Tracheal epithelial cell (primary cell): ENCODE measurements around the gene PSMB8. TPM values are rescaled to one million over a fixed set of nuclear protein-coding genes. Genes with fewer than 3 reads are reported as not detected.

Source experiments
- total RNA-seq: library from RNA; depleted of rRNA; stranded (reverse); fragments of >200 nt; gene quantifications from 2 replicates; pipeline ENCODE4 v1.2.1, GENCODE V29; 2014

PSMB8 gene
- total RNA-seq: 16.0 and 48.4 TPM in 2 replicates

DNA sequence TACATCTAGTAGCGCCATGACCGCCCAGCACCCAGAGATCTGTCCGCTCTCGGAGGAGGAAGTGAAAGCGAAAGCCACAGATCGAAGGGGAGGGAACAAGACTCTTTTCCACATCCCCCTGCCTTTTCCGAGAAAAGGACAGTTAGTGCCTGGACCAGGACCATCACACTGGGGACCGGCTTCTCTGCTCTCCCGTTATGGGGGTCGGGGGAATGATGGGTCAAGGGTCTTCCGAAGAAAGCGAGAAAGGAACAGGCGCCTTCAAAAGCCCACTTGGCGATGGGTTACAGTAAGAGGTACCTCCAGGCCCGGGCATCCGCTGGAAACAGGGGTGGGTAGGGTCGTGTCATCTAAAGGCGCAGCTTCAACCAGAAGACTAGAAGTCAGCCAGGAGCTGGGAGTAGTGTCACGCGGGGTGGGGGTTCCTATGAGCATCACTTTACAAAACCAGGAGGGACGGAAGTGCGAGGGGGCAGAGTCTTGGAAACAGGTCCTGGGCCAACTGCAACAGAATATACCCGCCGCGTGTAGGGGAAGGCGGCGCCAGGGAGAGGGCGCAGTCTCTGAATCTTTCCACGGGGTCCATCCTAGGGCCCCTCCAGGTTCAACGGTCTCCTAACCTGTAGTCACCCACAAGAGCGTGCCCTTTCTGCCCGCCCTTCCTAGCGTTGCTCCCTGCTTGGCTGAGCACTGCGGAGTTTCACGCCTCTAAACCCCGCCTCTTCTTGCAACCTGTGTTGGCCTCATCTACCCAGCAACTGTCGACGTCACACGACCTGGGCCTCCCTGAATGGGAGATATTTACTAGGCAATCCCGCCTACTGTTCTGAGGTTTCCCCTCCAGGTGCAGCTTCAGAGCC, at the start of gene PSMB8:
TSS of gene PSMB8 (minus strand) at position 69 of the 860 bp plus-strand sequence. CDS start at position 18, 51 bp downstream.

GRCh38 chr6:32853541-32854375, 9.9 kb upstream of the PSMB8 start, which contains the start of the genes PSMB9 and TAP1:
TSS of gene PSMB9 (plus strand) at chr6:32854192. CDS start at chr6:32854230, 38 bp downstream.
TSS of gene TAP1 (minus strand) at chr6:32853704. CDS start at chr6:32853636, 68 bp downstream.

DNA sequence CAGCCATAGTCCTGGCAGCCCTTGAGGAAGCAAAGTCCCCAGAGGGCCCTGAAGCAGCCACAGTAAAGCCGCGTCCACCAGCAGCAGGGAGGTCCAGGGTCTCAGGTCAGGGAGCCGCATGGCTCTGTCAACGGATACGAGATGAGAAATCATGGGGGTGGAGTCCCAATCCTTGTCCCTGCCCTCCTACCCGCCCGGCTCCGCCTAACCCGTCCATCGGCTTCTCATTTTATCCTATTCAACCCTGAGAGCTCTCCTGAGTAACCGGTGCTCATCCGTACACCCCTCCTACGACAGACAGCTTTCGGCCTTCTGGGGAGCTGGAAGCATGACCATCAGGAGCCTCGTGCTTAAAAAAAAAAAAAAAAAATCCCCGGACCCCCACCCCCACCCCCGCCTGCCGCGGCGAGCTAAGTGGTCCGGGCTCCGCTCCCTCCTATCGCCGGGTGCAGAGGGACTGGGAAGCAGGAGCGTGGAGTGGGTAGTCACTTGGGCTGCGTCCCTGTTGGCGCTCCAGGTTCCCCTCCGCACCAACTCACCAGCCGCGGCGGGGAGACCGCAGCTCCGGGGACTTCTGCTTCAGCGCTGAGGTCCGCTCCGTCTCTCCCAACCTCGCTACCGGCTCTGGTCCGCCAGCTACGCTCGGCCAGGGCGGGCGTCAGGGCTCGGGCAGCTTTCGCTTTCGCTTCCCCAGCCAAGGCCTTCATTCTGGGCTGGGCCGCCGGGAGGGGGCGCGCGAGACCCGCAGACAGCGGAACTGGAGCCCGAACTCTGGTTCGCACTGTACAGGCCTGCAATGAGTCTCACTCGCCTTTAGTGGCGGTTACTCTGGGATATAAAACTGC, 5.5 kb downstream of the PSMB8 start, which contains the start of gene TAP2:
TSS of gene TAP2 (minus strand) at position 626 of the 845 bp plus-strand sequence. CDS start at position 120, 506 bp downstream.

DNA sequence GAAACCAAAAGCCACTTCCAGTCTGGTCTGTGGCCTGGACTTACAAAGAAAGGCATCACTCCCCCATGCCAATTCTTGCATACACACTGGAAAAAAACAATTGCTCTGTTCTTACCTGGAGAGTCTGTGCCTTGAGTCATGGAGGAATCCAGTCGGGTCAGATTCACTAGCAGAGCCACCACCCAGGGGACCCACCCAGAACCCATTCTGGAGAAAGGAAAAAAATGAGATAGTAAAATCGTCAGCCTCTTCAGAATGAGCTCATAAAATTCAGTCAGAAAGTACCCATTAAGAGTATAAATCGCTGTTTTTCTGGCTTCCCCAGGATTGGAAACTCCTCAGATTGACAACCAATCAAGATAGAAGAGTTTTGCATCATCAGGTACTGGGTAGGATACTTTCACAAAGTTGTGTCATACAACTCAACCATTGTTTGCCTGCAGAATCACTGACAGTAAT, 27.1 kb downstream of the PSMB8 start, which contains the start of gene HLA-DOB:
TSS of gene HLA-DOB (minus strand) at position 257 of the 459 bp plus-strand sequence. CDS start at position 206, 51 bp downstream.

Other genes with a start within 250 kb of the PSMB8 start
- 0.24 TPM in 1 of 2 replicates, not detected in the other for gene HLA-DQA1, start 206.6 kb downstream of the PSMB8 start, total RNA-seq
- gene HLA-DQB1, start 177.4 kb downstream of the PSMB8 start, total RNA-seq: 7.7 TPM in 1 of 2 replicates, not detected in the other
- not detected in 2 replicates for gene HLA-DQA2, start 102.7 kb downstream of the PSMB8 start, total RNA-seq
- not detected in 2 replicates for gene HLA-DQB2, start 80.5 kb downstream of the PSMB8 start, total RNA-seq
- 0.72 and 1.9 TPM in 2 replicates for gene HLA-DOB, start 27.0 kb downstream of the PSMB8 start, total RNA-seq
- gene TAP2, start 5.3 kb downstream of the PSMB8 start, total RNA-seq: 19.4 and 32.8 TPM in 2 replicates
- gene TAP1, start 9.7 kb upstream of the PSMB8 start, total RNA-seq: 43.5 and 87.0 TPM in 2 replicates
- 3.4 and 16.1 TPM in 2 replicates for gene PSMB9, start 10.1 kb upstream of the PSMB8 start, total RNA-seq
- 0.64 and 0.96 TPM in 2 replicates for gene HLA-DMB, start 97.0 kb upstream of the PSMB8 start, total RNA-seq
- 1.2 and 1.5 TPM in 2 replicates for gene HLA-DMA, start 109.0 kb upstream of the PSMB8 start, total RNA-seq
- 48.9 and 66.1 TPM in 2 replicates for gene BRD2, start 124.5 kb upstream of the PSMB8 start, total RNA-seq
- gene HLA-DOA, start 165.5 kb upstream of the PSMB8 start, total RNA-seq: 0.24 TPM in 1 of 2 replicates, not detected in the other
- 3.6 and 4.5 TPM in 2 replicates for gene HLA-DPA1, start 229.6 kb upstream of the PSMB8 start, total RNA-seq
- 1.1 and 3.6 TPM in 2 replicates for gene HLA-DPB1, start 231.9 kb upstream of the PSMB8 start, total RNA-seq